Chondrocyte (in vitro differentiated cells): ENCODE results near the gene USP7. TPM values are rescaled to one million over a fixed set of nuclear protein-coding genes. Genes with fewer than 3 reads are reported as not detected.

Source experiments
- DNase-seq: peaks from one replicate; pipeline ENCODE4 v3.0.0; 2021; ENCODE audit warnings: mixed read lengths, low spot score
- H3K27ac Mint-ChIP-seq: one replicate; pipeline ENCODE4 v1.8.0; 2021; ENCODE audit warnings: mild to moderate bottlenecking, moderate library complexity, mixed read lengths; ENCODE audit not compliant: unreplicated experiment
- H3K27me3 Mint-ChIP-seq: 2 replicates; pipeline ENCODE4 v1.8.0; 2021; ENCODE audit warnings: low read depth, mixed read lengths
- H3K36me3 Mint-ChIP-seq: 2 replicates; pipeline ENCODE4 v1.8.0; 2021; ENCODE audit warnings: low read depth, mixed read lengths
- H3K4me1 Mint-ChIP-seq: 2 replicates; pipeline ENCODE4 v1.8.0; 2021; ENCODE audit warnings: low read depth, mild to moderate bottlenecking, mixed read lengths
- H3K4me3 Mint-ChIP-seq: one replicate; pipeline ENCODE4 v1.8.0; 2021; ENCODE audit warnings: mild to moderate bottlenecking, moderate library complexity, mixed read lengths; ENCODE audit not compliant: unreplicated experiment
- H3K9me3 Mint-ChIP-seq: 2 replicates; pipeline ENCODE4 v1.8.0; 2021; ENCODE audit warnings: low read depth, mixed read lengths
- total RNA-seq: library from RNA; stranded (reverse); gene quantifications from 3 replicates; pipeline ENCODE4 v1.2.1, GENCODE V29; 2021
- TF ChIP-seq, protein P1 (sequence below): fragments of 200-600 bp; sonication (generic); IDR thresholded peaks from 2 replicates; pipeline ENCODE4 v1.5.0; 2021; ENCODE audit warnings: antibody characterized with exemption, mild to moderate bottlenecking, moderate library complexity

Gene USP7
- total RNA-seq, 1 donor from 2014 or later = 90.6 TPM

DNA sequence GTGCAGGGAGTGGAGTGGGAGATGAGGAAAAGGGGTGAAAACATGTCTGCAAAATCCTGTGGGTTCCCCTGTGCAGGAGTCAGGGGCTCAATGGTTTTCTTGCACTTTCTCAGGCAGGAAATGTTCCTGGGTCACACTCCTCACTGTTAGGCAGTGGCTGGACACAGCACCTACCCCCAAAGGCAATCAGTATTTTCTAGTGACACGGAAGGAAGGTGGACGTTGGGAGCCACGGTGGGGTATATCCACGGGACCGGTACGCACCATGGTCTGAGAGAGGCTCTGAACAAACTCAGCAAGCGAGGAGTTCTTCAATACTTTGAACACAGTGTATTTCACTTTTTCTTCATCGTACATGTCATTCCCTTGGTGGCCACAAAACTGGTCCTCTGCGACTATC lies 60.7 kb downstream of the USP7 start:
- TF ChIP-seq, protein P1, sequence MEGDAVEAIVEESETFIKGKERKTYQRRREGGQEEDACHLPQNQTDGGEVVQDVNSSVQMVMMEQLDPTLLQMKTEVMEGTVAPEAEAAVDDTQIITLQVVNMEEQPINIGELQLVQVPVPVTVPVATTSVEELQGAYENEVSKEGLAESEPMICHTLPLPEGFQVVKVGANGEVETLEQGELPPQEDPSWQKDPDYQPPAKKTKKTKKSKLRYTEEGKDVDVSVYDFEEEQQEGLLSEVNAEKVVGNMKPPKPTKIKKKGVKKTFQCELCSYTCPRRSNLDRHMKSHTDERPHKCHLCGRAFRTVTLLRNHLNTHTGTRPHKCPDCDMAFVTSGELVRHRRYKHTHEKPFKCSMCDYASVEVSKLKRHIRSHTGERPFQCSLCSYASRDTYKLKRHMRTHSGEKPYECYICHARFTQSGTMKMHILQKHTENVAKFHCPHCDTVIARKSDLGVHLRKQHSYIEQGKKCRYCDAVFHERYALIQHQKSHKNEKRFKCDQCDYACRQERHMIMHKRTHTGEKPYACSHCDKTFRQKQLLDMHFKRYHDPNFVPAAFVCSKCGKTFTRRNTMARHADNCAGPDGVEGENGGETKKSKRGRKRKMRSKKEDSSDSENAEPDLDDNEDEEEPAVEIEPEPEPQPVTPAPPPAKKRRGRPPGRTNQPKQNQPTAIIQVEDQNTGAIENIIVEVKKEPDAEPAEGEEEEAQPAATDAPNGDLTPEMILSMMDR = no peak
- no peak overlapping the region for H3K4me3 Mint-ChIP-seq
- peaks cover 44% of the 10 kb centered on the region for H3K36me3 Mint-ChIP-seq
- no peak overlapping the region for H3K27ac Mint-ChIP-seq
- H3K27me3 Mint-ChIP-seq = no peaks in the 10 kb centered on the region
- H3K4me1 Mint-ChIP-seq = peaks cover 11% of the 10 kb centered on the region
- DNase-seq = no peak
- no peaks in the 10 kb centered on the region for H3K9me3 Mint-ChIP-seq

DNA sequence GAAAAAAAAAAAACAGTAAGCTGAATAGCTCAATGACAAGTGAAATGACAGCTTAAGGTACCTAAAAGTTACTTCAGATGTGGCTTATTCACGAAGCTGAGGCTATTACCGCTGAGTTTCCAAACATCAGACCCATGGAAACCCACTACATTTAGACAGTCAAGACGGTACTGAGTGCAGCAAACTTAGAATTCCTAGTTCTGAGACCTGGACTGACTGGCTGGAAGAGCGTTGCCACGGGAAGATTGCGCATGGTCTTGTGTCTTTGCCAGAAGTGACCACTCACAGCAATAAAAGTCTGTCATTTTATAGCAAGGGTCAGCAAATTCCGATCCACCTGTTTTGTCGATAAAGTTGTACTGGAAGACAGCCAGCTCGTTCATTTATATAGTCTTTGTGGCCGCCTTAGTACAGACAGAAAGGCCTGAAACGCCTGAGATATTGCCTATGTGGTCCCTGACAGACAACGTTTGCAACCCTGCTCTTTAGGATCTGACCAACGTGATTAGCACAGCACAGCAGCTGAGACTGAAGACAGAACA lies 62.3 kb downstream of the USP7 start:
- Mint-ChIP-seq H3K9me3 (no peaks in the 10 kb centered on the region), H3K27ac (no peak overlapping the region), H3K36me3 (peaks cover 49% of the 10 kb centered on the region), H3K4me1 (no peaks in the 10 kb centered on the region), H3K4me3 (no peak overlapping the region), H3K27me3 (no peaks in the 10 kb centered on the region)
- no peak for DNase-seq
- TF ChIP-seq, protein P1 = no peak

DNA sequence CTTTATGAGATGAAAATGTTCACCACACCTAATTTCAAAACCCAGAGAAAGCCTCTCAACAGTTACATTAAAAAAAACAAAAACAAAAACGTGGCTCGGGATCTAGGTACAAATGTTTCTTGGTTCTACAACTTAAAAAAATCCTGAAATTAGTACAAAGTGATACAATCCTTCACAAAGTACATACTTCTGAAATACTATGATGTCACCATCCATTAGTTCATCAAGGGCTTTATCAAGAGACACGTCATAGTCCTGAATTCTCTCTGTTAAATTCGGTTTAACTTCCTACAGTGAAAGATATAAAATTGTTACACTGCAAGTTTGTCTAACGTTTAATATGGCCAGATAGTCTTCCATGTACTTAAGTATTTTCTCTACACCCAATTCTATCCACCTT lies 63.4 kb downstream of the USP7 start:
- TF ChIP-seq, protein P1 = no peak
- no peaks in the 10 kb centered on the region for H3K27me3 Mint-ChIP-seq
- no peak overlapping the region for H3K27ac Mint-ChIP-seq
- no peaks in the 10 kb centered on the region for H3K9me3 Mint-ChIP-seq
- no peak overlapping the region for H3K4me3 Mint-ChIP-seq
- H3K36me3 Mint-ChIP-seq = peaks cover 48% of the 10 kb centered on the region
- H3K4me1 Mint-ChIP-seq = no peaks in the 10 kb centered on the region
- DNase-seq = no peak

DNA sequence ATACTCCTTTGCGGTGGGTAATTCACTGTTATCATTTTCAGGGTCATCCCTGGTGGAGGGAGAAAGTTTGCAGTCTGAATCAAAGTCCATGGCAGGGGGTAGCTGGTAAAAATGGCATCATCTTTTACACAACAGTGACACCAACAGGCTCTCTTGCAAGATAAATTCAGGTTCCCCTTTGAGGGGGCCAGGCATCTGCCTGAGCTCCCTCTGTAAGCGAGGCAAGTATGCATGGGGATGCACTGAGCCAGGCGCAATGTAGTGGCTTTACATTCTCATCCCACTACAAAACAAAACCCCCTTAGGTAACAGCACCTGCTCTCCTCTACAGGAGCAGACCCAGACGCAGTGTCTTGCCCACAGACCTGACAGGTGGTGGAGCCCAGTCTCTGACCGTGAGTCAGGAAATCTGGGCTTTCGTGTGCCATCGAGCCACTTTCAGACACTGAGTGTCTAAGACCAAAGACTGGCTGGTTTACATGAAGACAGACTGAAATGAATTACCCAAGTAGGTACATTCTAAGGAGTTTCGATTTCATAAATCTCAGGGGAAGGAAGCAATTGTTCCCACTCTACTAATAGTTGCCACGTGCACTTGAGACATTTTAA lies 63.9 kb downstream of the USP7 start:
- Mint-ChIP-seq H3K4me1 (no peaks in the 10 kb centered on the region), H3K9me3 (no peaks in the 10 kb centered on the region), H3K36me3 (peaks cover 49% of the 10 kb centered on the region), H3K4me3 (no peak overlapping the region), H3K27ac (no peak overlapping the region), H3K27me3 (no peaks in the 10 kb centered on the region)
- TF ChIP-seq, protein P1 = no peak
- peak; percentile 41 for DNase-seq

DNA sequence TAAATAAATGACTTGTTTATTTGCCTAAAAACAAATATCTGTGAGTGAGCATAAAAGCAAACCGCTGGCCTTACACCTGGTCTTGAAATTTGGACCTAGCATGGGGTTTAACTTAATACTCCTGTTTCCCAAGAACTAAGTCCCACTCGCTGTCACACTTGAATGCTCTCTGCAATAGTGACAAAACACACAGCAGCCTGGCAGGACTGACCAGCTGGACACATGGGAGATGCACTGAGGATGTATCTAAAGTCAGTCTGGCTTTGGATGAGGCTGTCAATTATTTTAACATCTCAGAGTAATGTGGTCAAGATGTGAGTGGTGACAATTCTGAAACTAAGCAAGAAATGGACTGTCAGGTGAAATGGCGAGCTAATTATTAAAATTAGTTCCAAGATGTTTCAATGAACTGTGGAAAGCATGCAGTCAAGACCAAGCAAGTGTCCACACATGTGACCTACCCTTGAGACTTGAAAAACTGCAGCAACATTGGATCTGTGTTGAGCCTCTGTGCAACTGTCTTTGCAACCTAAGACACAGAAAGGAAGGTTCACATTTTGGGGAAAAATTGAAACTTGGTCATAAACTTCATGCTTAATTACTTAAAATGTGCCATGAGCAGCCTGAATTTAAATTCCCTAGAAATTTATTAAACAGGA lies 64.9 kb downstream of the USP7 start:
- no peak for DNase-seq
- H3K9me3 Mint-ChIP-seq = no peaks in the 10 kb centered on the region
- H3K4me1 Mint-ChIP-seq = no peaks in the 10 kb centered on the region
- H3K4me3 Mint-ChIP-seq = no peak overlapping the region
- peaks cover 51% of the 10 kb centered on the region for H3K36me3 Mint-ChIP-seq
- TF ChIP-seq, protein P1 = no peak
- no peaks in the 10 kb centered on the region for H3K27me3 Mint-ChIP-seq
- H3K27ac Mint-ChIP-seq = no peak overlapping the region
